Measurements from ENCODE around the gene KIAA0408. TPM values are rescaled to one million over a fixed set of nuclear protein-coding genes. Genes with fewer than 3 reads are reported as not detected.

Gene KIAA0408
- total and polyA plus RNA-seq, 2 of the 8 experiments (the other 6 are each of a cell fraction or from before 2014, with no cell fraction given), result 3.3 to 10.8 TPM

GRCh38 chr6:127420556-127420955 is 38.6 kb downstream of the KIAA0408 start (continued):
- TF ChIP-seq JUND (IDR thresholded peaks at IDR 0.05; ENCODE audit: low read length) (peak; percentile 94), CHD1 (IDR thresholded peaks at IDR 0.05; ENCODE audit: low read depth, low read length) (no peak), TEAD4 (IDR thresholded peaks at IDR 0.05; ENCODE audit: low read depth, low read length) (0 out of 2 replicates have a peak, but pooled peaks have one; percentile 9), EGR1 (IDR thresholded peaks at IDR 0.05; ENCODE audit: borderline replicate concordance, low read depth, low read length) (no peak), SRF (IDR thresholded peaks at IDR 0.05; ENCODE audit: low read depth, low read length) (no peak), CHD7 (IDR thresholded peaks at IDR 0.05; ENCODE audit: insufficient replicate concordance, low read length) (peak; percentile 37), CHD2 (IDR thresholded peaks at IDR 0.05; ENCODE audit: low read length) (no peak), SIRT6 (IDR thresholded peaks at IDR 0.05; ENCODE audit: low read length) (no peak), RAD21 (IDR thresholded peaks at IDR 0.05 in 1 of 2, conservative IDR thresholded peaks at IDR 0.05 in 1 of 2; ENCODE audit: low read depth in 2 of 2, low read length in 2 of 2) (peak; percentile 80 to 81), CBX5 (IDR thresholded peaks at IDR 0.05; ENCODE audit: low read depth, low read length) (no peak)
- TF ChIP-seq, protein P1, sequence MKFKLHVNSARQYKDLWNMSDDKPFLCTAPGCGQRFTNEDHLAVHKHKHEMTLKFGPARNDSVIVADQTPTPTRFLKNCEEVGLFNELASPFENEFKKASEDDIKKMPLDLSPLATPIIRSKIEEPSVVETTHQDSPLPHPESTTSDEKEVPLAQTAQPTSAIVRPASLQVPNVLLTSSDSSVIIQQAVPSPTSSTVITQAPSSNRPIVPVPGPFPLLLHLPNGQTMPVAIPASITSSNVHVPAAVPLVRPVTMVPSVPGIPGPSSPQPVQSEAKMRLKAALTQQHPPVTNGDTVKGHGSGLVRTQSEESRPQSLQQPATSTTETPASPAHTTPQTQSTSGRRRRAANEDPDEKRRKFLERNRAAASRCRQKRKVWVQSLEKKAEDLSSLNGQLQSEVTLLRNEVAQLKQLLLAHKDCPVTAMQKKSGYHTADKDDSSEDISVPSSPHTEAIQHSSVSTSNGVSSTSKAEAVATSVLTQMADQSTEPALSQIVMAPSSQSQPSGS (IDR thresholded peaks at IDR 0.05; ENCODE audit: low read length), result no peak

All from H1 (cell line).